Activated T-cell treated with anti-CD3 and anti-CD28 coated beads, Interleukin-2, amount 50 U/mL, for 4 hours (primary cell): ENCODE measurements around the gene GALNT9. TPM values are rescaled to one million over a fixed set of nuclear protein-coding genes. Genes with fewer than 3 reads are reported as not detected.
"Not testable (repeated sequence)": the region's sequence is repeated elsewhere in the genome, so short reads cannot be mapped to it uniquely, and the experiment has no call there.

ENCODE experiments used
- ATAC-seq, 2 donors: fragments of 200-7000 bp; cut with Tn5 transposase; one replicate each; pipeline ENCODE4 v1.10.0; 2021
- DNase-seq: peaks from one replicate; pipeline ENCODE4 v3.0.0-alpha.2; 2020
- H3K27me3 Mint-ChIP-seq: one replicate; pipeline ENCODE4 v1.8.0; 2021; ENCODE audit warnings: low read depth, mixed read lengths
- H3K36me3 Mint-ChIP-seq: one replicate; pipeline ENCODE4 v1.8.0; 2022; ENCODE audit warnings: mixed read lengths; ENCODE audit not compliant: insufficient read depth
- H3K4me1 Mint-ChIP-seq: one replicate; pipeline ENCODE4 v1.8.0; 2021; ENCODE audit warnings: low read depth, mixed read lengths
- H3K4me3 Mint-ChIP-seq: one replicate; pipeline ENCODE4 v1.8.0; 2021; ENCODE audit warnings: mild to moderate bottlenecking, moderate library complexity, mixed read lengths
- H3K9me3 Mint-ChIP-seq: one replicate; pipeline ENCODE4 v1.8.0; 2021; ENCODE audit warnings: mixed read lengths
- total RNA-seq, 3 donors: library from RNA; stranded (reverse); gene quantifications; one replicate each; pipeline ENCODE4 v1.2.1, GENCODE V29; 2021

The GALNT9 gene
- total RNA-seq, 3 donors from 2014 or later = 0.30 to 0.71 (median 0.34) TPM

DNA sequence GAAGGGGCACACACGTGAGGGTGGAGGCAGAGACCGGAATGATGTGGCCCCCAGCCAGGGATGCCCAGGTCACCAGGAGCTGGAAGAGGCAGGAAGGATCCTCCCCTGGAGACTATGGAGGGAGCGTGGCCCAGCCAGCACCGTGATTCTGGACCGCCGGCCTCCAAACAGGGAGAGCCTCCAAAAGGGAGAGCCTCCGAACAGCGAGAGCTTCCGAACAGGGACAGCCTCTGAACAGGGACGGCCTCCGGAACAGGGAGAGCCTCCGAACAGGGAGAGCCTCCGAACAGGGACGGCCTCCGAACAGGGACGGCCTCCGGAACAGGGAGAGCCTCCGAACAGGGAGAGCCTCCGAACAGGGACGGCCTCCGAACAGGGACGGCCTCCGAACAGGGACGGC, 33.8 kb downstream of the GALNT9 start:
- not testable (repeated sequence) for H3K36me3 Mint-ChIP-seq, H3K9me3 Mint-ChIP-seq, ATAC-seq, H3K4me1 Mint-ChIP-seq, DNase-seq, H3K4me3 Mint-ChIP-seq
- peaks cover 14% of the 10 kb centered on the region for H3K27me3 Mint-ChIP-seq

DNA sequence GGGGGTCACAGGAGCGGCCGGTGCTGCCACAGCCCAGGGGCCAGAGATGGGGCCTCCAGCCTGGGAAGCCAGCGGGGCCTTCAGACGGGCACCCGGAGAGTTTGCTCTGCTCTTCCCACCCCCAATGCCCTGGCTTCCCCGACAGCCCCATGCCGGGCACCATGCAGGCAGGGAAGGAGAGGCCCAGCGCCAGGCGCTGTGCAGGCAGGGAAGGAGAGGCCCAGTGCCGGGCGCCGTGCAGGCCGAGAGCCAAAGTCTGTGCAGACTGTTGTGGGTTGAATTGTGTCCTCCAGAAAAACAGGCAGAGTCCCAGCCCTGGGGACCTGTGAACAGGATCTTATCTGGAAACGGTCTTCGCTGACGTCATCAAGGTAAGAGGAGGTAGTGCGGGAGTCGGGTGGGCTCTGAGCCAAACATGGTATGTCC, 34.3 kb downstream of the GALNT9 start:
- H3K4me1 Mint-ChIP-seq = no peaks in the 10 kb centered on the region
- ATAC-seq (no peak), DNase-seq (no peak)
- H3K36me3 Mint-ChIP-seq = no peaks in the 10 kb centered on the region
- H3K4me3 Mint-ChIP-seq = no peak overlapping the region
- no peaks in the 10 kb centered on the region for H3K9me3 Mint-ChIP-seq
- peaks cover 14% of the 10 kb centered on the region for H3K27me3 Mint-ChIP-seq

DNA sequence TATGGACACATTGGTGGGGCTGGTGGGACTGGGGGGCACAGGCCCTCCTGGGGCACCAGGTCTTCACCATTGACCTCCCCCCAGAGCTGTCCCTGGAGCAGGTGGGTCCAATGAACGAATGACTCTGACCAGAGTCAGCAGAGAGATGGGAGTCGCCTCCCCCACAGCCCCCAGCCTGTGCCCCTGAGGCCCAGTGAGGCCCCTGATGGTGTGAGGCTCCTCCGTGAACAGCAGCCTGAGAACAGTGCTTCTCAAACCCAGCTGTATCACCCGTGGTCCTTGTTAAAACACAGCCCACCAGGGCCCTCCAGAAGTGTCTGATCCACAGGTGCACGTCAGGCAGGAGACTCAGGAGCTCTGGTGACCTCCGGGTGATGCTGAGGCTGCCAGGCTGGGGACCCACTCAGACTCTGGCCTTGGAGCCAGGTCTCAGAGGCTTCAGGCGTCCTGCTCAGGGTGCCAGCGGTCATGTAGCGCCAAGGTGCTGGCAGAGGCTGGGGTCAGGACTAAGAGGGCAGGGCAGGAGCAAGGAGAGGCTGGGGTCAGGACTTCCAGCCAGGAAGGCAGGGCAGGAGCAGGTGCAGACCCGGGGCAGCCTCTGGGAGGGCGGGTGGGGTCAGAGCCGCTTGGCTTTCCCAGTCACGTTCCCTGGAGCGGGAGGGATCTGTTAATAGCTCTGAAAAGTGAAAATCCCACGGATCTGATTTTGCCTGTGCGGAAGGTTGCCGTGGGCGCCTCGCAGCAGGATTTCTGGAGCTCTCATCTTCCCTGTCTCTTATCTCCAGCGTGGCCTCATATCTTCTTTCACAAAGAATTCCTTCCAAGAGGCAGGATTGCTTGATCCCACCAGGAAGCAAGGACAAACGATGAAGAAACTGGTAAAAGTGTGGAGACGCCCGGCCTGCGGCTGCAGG, 35.0 kb downstream of the GALNT9 start:
- H3K36me3 Mint-ChIP-seq = no peaks in the 10 kb centered on the region
- H3K9me3 Mint-ChIP-seq = no peaks in the 10 kb centered on the region
- H3K4me3 Mint-ChIP-seq = no peak overlapping the region
- ATAC-seq (no peak), DNase-seq (no peak)
- H3K4me1 Mint-ChIP-seq = no peaks in the 10 kb centered on the region
- H3K27me3 Mint-ChIP-seq = peaks cover 14% of the 10 kb centered on the region

DNA sequence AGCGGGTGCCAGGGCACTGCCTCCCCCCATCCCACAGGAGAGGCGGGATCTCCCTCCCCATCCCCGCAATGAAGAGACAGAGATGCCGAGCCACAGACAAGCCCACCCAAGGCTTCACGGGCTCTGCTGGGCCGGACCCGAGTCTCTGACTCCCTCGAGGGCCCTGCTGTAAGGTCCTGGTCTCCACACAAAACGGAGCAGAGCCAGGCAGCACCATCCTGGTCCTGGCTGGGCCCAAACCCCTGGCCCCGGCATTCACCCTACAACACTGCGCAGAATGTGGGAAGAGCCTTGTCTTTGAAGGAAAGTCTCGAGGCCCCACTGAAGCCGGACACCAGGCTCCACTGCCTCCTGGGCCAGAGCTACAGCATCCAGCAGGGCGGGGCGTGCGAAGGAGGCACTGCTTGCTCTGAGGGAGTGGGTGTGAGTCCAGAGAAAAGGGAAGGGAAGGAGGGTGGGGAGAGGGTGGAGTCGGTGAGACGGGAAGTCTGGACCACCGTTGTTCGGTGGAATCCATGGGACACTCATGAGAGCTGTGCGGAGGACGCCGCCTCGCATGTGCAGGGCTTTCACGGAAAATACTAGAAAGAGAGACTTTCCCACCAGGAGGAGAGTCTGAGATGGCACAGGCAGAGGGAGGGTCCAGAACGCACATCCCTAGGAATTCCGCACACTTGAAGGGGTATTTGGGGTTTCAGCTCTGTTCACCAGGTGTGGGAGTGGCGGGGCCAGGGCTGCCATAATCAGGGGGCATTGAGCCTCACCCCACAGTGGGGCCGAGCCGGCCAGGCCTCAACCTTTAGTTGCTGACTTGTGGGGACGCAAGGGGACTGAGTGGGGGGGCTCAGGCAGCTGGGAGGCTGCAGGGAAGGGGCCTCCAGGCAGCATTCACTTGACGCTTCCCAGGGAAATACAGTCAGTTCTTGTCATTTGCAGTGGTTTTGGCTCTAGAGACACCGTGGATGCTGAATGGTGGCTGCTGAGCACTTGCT, 36.8 kb downstream of the GALNT9 start:
- peaks cover 16% of the 10 kb centered on the region for H3K27me3 Mint-ChIP-seq
- DNase-seq = no peak
- no peak overlapping the region for H3K4me3 Mint-ChIP-seq
- H3K36me3 Mint-ChIP-seq = no peaks in the 10 kb centered on the region
- no peaks in the 10 kb centered on the region for H3K9me3 Mint-ChIP-seq
- ATAC-seq = no peak
- H3K4me1 Mint-ChIP-seq = no peaks in the 10 kb centered on the region

- no peaks in the 10 kb centered on the region for H3K4me1 Mint-ChIP-seq
Observed at GRCh38 chr12:132291402-132292175, 37.8 kb downstream of the GALNT9 start.

GRCh38 chr12:132290203-132290540, 39.2 kb downstream of the GALNT9 start:
- Mint-ChIP-seq H3K4me1 (peaks cover 2% of the 10 kb centered on the region), H3K27me3 (peaks cover 22% of the 10 kb centered on the region), H3K9me3 (no peaks in the 10 kb centered on the region), H3K4me3 (no peak overlapping the region), H3K36me3 (no peaks in the 10 kb centered on the region)
- ATAC-seq = no peak
- no peak for DNase-seq

More at GRCh38 chr12:132291402-132292175, 37.8 kb downstream of the GALNT9 start:
- H3K36me3 Mint-ChIP-seq = no peaks in the 10 kb centered on the region
- no peak overlapping the region for H3K4me3 Mint-ChIP-seq
- peaks cover 23% of the 10 kb centered on the region for H3K27me3 Mint-ChIP-seq
- ATAC-seq (no peak), DNase-seq (no peak)
- no peaks in the 10 kb centered on the region for H3K9me3 Mint-ChIP-seq

DNA sequence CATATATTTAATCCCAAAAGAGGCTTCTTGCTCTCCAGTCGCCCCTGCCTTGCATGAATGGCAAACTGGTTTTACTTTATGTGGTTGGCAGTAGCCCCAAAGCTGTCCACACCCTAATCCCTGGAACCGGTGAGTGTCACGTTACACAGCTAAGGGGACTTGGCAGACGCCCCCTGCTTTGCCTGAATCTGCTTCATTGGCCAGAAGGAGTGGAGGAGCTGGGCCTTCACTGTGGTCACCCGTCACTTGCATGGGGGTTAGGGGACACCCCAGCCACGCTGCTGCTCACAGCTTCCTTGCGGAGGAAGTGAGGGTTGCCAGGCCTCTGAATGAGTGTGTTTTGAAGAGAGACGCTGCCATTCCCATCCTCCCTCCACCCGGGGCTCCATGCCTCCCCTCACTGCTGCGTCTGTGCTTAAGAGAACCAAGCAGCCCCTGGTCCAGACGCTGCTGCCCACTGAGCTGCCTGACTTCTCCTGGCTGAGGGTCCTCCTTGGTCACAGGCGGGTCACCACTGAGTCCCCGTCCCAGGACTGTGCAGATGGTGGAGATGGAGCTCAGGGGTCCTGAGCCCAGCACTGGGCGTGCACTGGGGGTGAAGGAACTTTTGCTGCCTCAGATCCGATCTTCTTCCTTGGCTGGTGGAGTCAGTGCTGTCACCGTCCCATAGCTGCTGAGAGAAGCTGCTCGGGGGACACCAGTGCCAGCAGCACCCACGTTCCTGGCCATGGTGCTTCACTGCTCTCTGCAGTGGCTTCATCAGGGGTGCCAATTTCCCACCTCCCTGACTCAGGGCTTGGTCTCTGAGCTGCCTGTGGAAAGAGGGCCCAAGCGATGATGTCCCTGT, 39.8 kb downstream of the GALNT9 start:
- ATAC-seq (no peak), DNase-seq (no peak)
- peaks cover 2% of the 10 kb centered on the region for H3K4me1 Mint-ChIP-seq
- H3K36me3 Mint-ChIP-seq = no peaks in the 10 kb centered on the region
- no peaks in the 10 kb centered on the region for H3K9me3 Mint-ChIP-seq
- no peak overlapping the region for H3K4me3 Mint-ChIP-seq
- peaks cover 24% of the 10 kb centered on the region for H3K27me3 Mint-ChIP-seq

GRCh38 chr12:132288516-132289215, 40.7 kb downstream of the GALNT9 start:
- H3K36me3 Mint-ChIP-seq = no peaks in the 10 kb centered on the region
- DNase-seq = no peak
- peaks cover 2% of the 10 kb centered on the region for H3K4me1 Mint-ChIP-seq
- no peak for ATAC-seq
- H3K4me3 Mint-ChIP-seq = no peak overlapping the region
- peaks cover 29% of the 10 kb centered on the region for H3K27me3 Mint-ChIP-seq
- no peaks in the 10 kb centered on the region for H3K9me3 Mint-ChIP-seq

DNA sequence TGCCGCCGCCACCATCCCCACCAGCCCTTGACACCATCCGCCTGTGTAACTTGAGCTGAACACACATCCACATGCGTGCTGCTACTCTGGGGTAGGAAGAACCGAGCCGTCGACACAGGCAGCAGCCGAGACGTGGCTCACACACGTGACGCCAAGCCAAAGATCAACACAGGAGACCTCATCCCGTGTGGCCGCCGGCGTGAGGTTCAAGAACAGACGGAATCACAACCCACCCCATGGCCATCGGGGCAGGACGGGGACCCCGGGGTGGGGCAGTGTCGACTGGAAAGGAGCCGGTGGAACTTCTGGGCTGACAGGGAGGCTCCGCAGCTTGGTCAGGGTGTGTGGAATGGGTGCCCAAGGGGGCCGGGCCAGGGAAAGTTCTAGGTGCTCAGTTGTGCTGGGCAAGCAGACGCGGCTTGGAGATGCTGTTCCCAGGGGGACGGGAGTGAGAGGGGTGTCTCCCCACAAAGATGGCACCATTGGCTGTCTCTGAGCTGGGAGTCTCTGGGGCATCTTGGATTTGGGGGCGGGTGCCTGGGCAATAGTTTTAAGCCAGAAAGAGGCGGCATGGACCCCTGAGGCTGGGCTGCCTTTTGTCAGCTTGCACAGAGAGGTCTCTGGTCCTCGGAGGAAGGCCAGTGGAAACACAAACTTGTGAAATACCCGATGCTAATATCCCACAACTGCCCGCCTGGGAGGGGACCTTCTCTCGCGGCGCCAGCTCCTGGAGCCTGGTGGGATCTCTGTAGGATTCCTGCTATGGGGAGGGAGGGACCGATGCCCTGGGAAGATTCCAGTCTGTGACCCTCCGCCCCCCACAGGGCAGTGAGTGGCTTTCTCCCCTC, 41.8 kb downstream of the GALNT9 start:
- H3K27me3 Mint-ChIP-seq = peaks cover 28% of the 10 kb centered on the region
- DNase-seq (no peak), ATAC-seq (no peak)
- H3K36me3 Mint-ChIP-seq = no peaks in the 10 kb centered on the region
- H3K4me1 Mint-ChIP-seq = peaks cover 2% of the 10 kb centered on the region
- no peak overlapping the region for H3K4me3 Mint-ChIP-seq
- H3K9me3 Mint-ChIP-seq = no peaks in the 10 kb centered on the region

DNA sequence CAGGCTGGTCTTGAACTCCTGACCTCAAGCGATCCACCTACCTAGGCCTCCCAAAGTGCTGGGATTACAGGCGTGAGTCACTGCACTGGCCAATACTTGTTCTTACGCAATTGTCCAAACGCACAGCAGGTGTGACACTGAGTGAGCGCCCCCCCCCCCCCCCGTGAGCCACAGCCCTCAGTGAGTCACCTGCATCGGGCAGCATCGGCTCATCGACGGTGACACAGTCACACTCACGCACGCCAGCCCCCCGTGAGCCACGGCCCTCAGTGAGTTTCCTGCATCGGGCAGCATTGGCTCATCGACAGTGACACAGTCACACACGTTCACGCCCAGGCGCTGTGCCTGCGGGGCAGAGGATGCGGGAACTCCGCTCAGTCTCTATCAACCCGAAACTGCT, 42.5 kb downstream of the GALNT9 start:
- Mint-ChIP-seq H3K9me3 (no peaks in the 10 kb centered on the region), H3K4me3 (no peak overlapping the region)

DNA sequence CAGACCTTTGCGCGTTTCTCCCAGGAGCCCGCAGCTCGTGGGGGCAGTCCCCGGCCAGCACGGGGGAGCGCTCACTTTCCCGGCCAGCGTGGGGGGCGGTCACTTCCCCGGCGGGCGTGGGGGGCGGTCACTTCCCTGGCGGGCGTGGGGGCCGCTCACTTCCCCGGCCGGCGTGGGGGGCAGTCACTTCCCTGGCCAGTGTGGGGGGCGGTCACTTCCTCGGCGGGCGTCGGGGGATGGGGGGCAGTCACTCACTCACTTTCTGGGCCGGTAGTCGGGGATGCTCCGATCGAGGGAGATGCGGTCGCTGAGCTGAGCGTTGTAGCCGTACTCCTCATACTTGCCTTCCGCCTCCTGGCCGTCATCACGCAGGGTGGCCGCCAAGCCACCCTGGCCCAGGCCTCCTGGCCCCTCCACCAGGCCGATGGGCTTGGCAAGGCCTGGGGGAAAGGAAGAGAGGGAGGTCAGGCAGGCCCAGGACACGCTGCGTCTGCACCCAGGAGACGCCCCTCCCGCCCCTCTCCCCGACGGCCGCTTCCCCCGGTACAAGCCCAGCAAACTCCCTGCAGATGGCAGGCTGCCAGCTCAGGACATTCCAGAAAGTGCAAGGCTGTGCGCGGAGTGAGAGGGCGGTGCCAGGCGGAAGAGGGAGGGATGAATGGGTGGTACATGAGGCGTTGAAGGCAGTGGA, 43.3 kb downstream of the GALNT9 start:
- H3K4me1 Mint-ChIP-seq = peaks cover 2% of the 10 kb centered on the region
- H3K9me3 Mint-ChIP-seq = no peaks in the 10 kb centered on the region
- H3K36me3 Mint-ChIP-seq = no peaks in the 10 kb centered on the region
- H3K4me3 Mint-ChIP-seq = no peak overlapping the region
- H3K27me3 Mint-ChIP-seq = peaks cover 29% of the 10 kb centered on the region
- ATAC-seq (no peak), DNase-seq (no peak)

More for the DNA sequence above, 42.5 kb downstream of the GALNT9 start:
- H3K36me3 Mint-ChIP-seq = no peaks in the 10 kb centered on the region
- ATAC-seq (no peak), DNase-seq (no peak)
- H3K27me3 Mint-ChIP-seq = peaks cover 29% of the 10 kb centered on the region
- H3K4me1 Mint-ChIP-seq = peaks cover 2% of the 10 kb centered on the region
